Measurements from ENCODE around the gene PLPPR1. TPM values are rescaled to one million over a fixed set of nuclear protein-coding genes. Genes with fewer than 3 reads are reported as not detected.

The PLPPR1 gene
- total and polyA plus RNA-seq, 10 donors = not detected

- intact Hi-C loops (cut with DNase I; ENCODE audit: low total_unique reads) = no loop called here
- Histone ChIP-seq H3K36me3 (no peaks in the 10 kb centered on the region), H3K4me3 (no peak overlapping the region), H3K27ac (no peak overlapping the region), H3K4me1 (no peaks in the 10 kb centered on the region), H3K9me3 (no peaks in the 10 kb centered on the region), H3K27me3 (replicated peaks in 1 of 7) (no peaks in the 10 kb centered on the region)
- 69 to 80% (median 72%) methylated on average over 1 of the region's 1 CpG for WGBS, 5 donors
- no peak for DNase-seq
- TF ChIP-seq CTCF (IDR thresholded peaks at IDR 0.05 in 8 of 11, conservative IDR thresholded peaks at IDR 0.05 in 3 of 11) (no peak), POLR2AphosphoS5 (IDR thresholded peaks at IDR 0.05) (no peak), POLR2A (IDR thresholded peaks at IDR 0.05) (no peak)
These were observed 139.1 kb downstream of the PLPPR1 start for GRCh38 chr9:101167490-101168134.

GRCh38 chr9:101172616-101173015, 144.1 kb downstream of the PLPPR1 start:
- intact Hi-C loops (cut with DNase I; ENCODE audit: low total_unique reads) = no loop called here
- Histone ChIP-seq H3K4me3 (no peak overlapping the region), H3K27ac (no peak overlapping the region), H3K36me3 (no peaks in the 10 kb centered on the region), H3K9me3 (peaks cover 0 to 9% (median 0%) of the 10 kb centered on the region in 8 donors), H3K4me1 (no peaks in the 10 kb centered on the region), H3K27me3 (replicated peaks in 1 of 7) (no peaks in the 10 kb centered on the region)
- 85 to 94% (median 89%) methylated on average over 1 of the region's 1 CpG for WGBS, 5 donors
- TF ChIP-seq CTCF (IDR thresholded peaks at IDR 0.05 in 8 of 11, conservative IDR thresholded peaks at IDR 0.05 in 3 of 11) (no peak), POLR2AphosphoS5 (IDR thresholded peaks at IDR 0.05) (no peak), POLR2A (IDR thresholded peaks at IDR 0.05) (no peak)
- no peak for DNase-seq

GRCh38 chr9:101173907-101174306, 145.4 kb downstream of the PLPPR1 start:
- no peak overlapping the region for H3K27ac ChIP-seq
- H3K9me3 ChIP-seq = peaks cover 0 to 9% (median 0%) of the 10 kb centered on the region in 8 donors
- no peak overlapping the region for H3K4me3 ChIP-seq
- H3K27me3 ChIP-seq (replicated peaks in 1 of 7) = no peaks in the 10 kb centered on the region
- TF ChIP-seq CTCF (IDR thresholded peaks at IDR 0.05 in 8 of 11, conservative IDR thresholded peaks at IDR 0.05 in 3 of 11) = no peak
- no peak for TF ChIP-seq POLR2A (IDR thresholded peaks at IDR 0.05)
- no peak for TF ChIP-seq POLR2AphosphoS5 (IDR thresholded peaks at IDR 0.05)
- 52 to 88% (median 81%) methylated on average over 1 of the region's 1 CpG for WGBS, 5 donors
- no peaks in the 10 kb centered on the region for H3K36me3 ChIP-seq
- intact Hi-C loops (cut with DNase I; ENCODE audit: low total_unique reads) = no loop called here
- H3K4me1 ChIP-seq = no peaks in the 10 kb centered on the region
- DNase-seq = no peak

- intact Hi-C loops (cut with DNase I; ENCODE audit: low total_unique reads) = no loop called here
- Histone ChIP-seq H3K27ac (no peak overlapping the region), H3K27me3 (replicated peaks in 1 of 7) (no peaks in the 10 kb centered on the region), H3K36me3 (no peaks in the 10 kb centered on the region), H3K4me3 (no peak overlapping the region), H3K9me3 (peaks cover 0 to 9% (median 0%) of the 10 kb centered on the region in 8 donors), H3K4me1 (no peaks in the 10 kb centered on the region)
- WGBS, 5 donors = 90 to 95% (median 91%) methylated on average over 5 of the region's 5 CpGs
- TF ChIP-seq POLR2A (IDR thresholded peaks at IDR 0.05) (no peak), CTCF (IDR thresholded peaks at IDR 0.05 in 8 of 11, conservative IDR thresholded peaks at IDR 0.05 in 3 of 11) (no peak), POLR2AphosphoS5 (IDR thresholded peaks at IDR 0.05) (no peak)
- no peak for DNase-seq
These were observed 147.9 kb downstream of the PLPPR1 start for GRCh38 chr9:101176384-101176783.
